Measurements from ENCODE around the gene ALPG. TPM values are rescaled to one million over a fixed set of nuclear protein-coding genes. Genes with fewer than 3 reads are reported as not detected.

The ALPG gene
- total RNA-seq, 3 donors from 2014 or later (not counting 1 experiment from before 2014, with no cell fraction given), result not detected

- H3K27me3 Mint-ChIP-seq (ENCODE audit: low read depth in 2 of 2), result no peaks in the 10 kb centered on the region
- H3K36me3 ChIP-seq (ENCODE audit: control insufficient read depth, insufficient read depth, low read length), result no peaks in the 10 kb centered on the region
- no peaks in the 10 kb centered on the region for H3K36me3 Mint-ChIP-seq
- no peaks in the 10 kb centered on the region for H3K4me1 Mint-ChIP-seq
- intact Hi-C loops (cut with micrococcal nuclease), result no loop called here
- H3K9me3 Mint-ChIP-seq, result no peaks in the 10 kb centered on the region
- H3K9me3 ChIP-seq (ENCODE audit: control insufficient read depth, insufficient read depth, low read length), result no peaks in the 10 kb centered on the region
- no peaks in the 10 kb centered on the region for H3K4me1 ChIP-seq (ENCODE audit: control insufficient read depth, insufficient read depth, low read length)
- 86% methylated on average over 12 of the region's 12 CpGs for WGBS (ENCODE audit: insufficient coverage)
- no peak overlapping the region for H3K4me3 ChIP-seq (ENCODE audit: low read length)
- no peak overlapping the region for H3K27ac ChIP-seq (ENCODE audit: low read length)
- H3K27me3 ChIP-seq (ENCODE audit: control insufficient read depth, insufficient read depth, low read length), result no peaks in the 10 kb centered on the region
- ATAC-seq, result no peak
- TF ChIP-seq CTCF (IDR thresholded peaks at IDR 0.05), result no peak
- no peak overlapping the region for H3K4me3 Mint-ChIP-seq
- DNase-seq, result no peak
- no peak overlapping the region for H3K27ac Mint-ChIP-seq
These were observed 31.5 kb upstream of the ALPG start for GRCh38 chr2:232375164-232375563.

GRCh38 chr2:232376260-232376659 lies 30.4 kb upstream of the ALPG start:
- no peaks in the 10 kb centered on the region for H3K9me3 ChIP-seq (ENCODE audit: control insufficient read depth, insufficient read depth, low read length)
- ATAC-seq (no peak), DNase-seq (no peak)
- Mint-ChIP-seq H3K4me3 (no peak overlapping the region), H3K9me3 (no peaks in the 10 kb centered on the region), H3K27me3 (ENCODE audit: low read depth in 2 of 2) (no peaks in the 10 kb centered on the region), H3K36me3 (no peaks in the 10 kb centered on the region), H3K27ac (no peak overlapping the region), H3K4me1 (no peaks in the 10 kb centered on the region)
- intact Hi-C loops (cut with micrococcal nuclease), result no loop called here
- TF ChIP-seq CTCF (IDR thresholded peaks at IDR 0.05), result no peak
- no peaks in the 10 kb centered on the region for H3K27me3 ChIP-seq (ENCODE audit: control insufficient read depth, insufficient read depth, low read length)
- no peaks in the 10 kb centered on the region for H3K36me3 ChIP-seq (ENCODE audit: control insufficient read depth, insufficient read depth, low read length)
- no peaks in the 10 kb centered on the region for H3K4me1 ChIP-seq (ENCODE audit: control insufficient read depth, insufficient read depth, low read length)
- 85% methylated on average over 4 of the region's 4 CpGs for WGBS (ENCODE audit: insufficient coverage)
- no peak overlapping the region for H3K27ac ChIP-seq (ENCODE audit: low read length)
- no peak overlapping the region for H3K4me3 ChIP-seq (ENCODE audit: low read length)

DNA sequence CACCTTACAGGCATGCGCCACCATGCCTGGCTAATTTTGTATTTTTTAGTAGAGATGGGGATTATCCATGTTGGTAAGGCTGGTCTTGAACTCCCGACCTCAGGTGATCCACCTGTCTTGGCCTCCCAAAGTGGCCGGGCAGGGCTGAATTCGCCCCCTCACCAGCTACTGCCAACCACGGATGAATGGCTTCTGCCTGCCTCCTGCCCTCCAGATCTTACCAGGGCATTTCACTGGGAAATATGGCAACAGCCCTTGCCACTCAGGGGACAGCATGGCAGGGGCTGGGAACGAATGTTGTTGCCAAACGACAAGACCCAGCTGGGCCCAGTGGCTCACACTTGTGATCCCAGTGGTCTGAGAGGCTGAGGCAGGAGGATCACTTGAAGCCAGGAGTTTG lies 29.9 kb upstream of the ALPG start:
- no peaks in the 10 kb centered on the region for H3K36me3 ChIP-seq (ENCODE audit: control insufficient read depth, insufficient read depth, low read length)
- 87% methylated on average over 7 of the region's 7 CpGs for WGBS (ENCODE audit: insufficient coverage)
- no peaks in the 10 kb centered on the region for H3K9me3 ChIP-seq (ENCODE audit: control insufficient read depth, insufficient read depth, low read length)
- Mint-ChIP-seq H3K27ac (no peak overlapping the region), H3K4me1 (no peaks in the 10 kb centered on the region), H3K9me3 (no peaks in the 10 kb centered on the region), H3K36me3 (no peaks in the 10 kb centered on the region), H3K27me3 (ENCODE audit: low read depth in 2 of 2) (peaks cover 0 to under 1% of the 10 kb centered on the region in 2 donors), H3K4me3 (no peak overlapping the region)
- no peak for DNase-seq
- no peak for ATAC-seq
- no peaks in the 10 kb centered on the region for H3K27me3 ChIP-seq (ENCODE audit: control insufficient read depth, insufficient read depth, low read length)
- intact Hi-C loops (cut with micrococcal nuclease), result no loop called here
- H3K4me3 ChIP-seq (ENCODE audit: low read length), result no peak overlapping the region
- H3K27ac ChIP-seq (ENCODE audit: low read length), result no peak overlapping the region
- no peaks in the 10 kb centered on the region for H3K4me1 ChIP-seq (ENCODE audit: control insufficient read depth, insufficient read depth, low read length)
- TF ChIP-seq CTCF (IDR thresholded peaks at IDR 0.05), result no peak

- Mint-ChIP-seq H3K36me3 (no peaks in the 10 kb centered on the region), H3K4me3 (no peak overlapping the region), H3K4me1 (no peaks in the 10 kb centered on the region), H3K9me3 (no peaks in the 10 kb centered on the region), H3K27ac (no peak overlapping the region), H3K27me3 (ENCODE audit: low read depth in 2 of 2) (peaks cover 0 to 3% of the 10 kb centered on the region in 2 donors)
- intact Hi-C loops (cut with micrococcal nuclease), result no loop called here
- no peak for TF ChIP-seq CTCF (IDR thresholded peaks at IDR 0.05)
- no peaks in the 10 kb centered on the region for H3K27me3 ChIP-seq (ENCODE audit: control insufficient read depth, insufficient read depth, low read length)
- no peaks in the 10 kb centered on the region for H3K4me1 ChIP-seq (ENCODE audit: control insufficient read depth, insufficient read depth, low read length)
- DNase-seq, result no peak
- H3K27ac ChIP-seq (ENCODE audit: low read length), result no peak overlapping the region
- no peaks in the 10 kb centered on the region for H3K36me3 ChIP-seq (ENCODE audit: control insufficient read depth, insufficient read depth, low read length)
- no peak overlapping the region for H3K4me3 ChIP-seq (ENCODE audit: low read length)
- no peaks in the 10 kb centered on the region for H3K9me3 ChIP-seq (ENCODE audit: control insufficient read depth, insufficient read depth, low read length)
- WGBS (ENCODE audit: insufficient coverage), result 88% methylated on average over 7 of the region's 7 CpGs
- ATAC-seq, result no peak
These were observed 29.3 kb upstream of the ALPG start for GRCh38 chr2:232377319-232377718.
